ENCODE results near the gene APCDD1L.

- TF ChIP-seq CTCF (IDR thresholded peaks at IDR 0.05; ENCODE audit: insufficient read depth, low read length) (no peak), POLR2AphosphoS5 (IDR thresholded peaks at IDR 0.05; ENCODE audit: low read depth) (no peak), REST (IDR thresholded peaks at IDR 0.05; ENCODE audit: insufficient replicate concordance, low read depth) (no peak), GABPA (IDR thresholded peaks at IDR 0.05; ENCODE audit: low read depth) (no peak), SPI1 (IDR thresholded peaks at IDR 0.05; ENCODE audit: borderline replicate concordance, low read depth) (no peak)
Measured at GRCh38 chr20:58500256-58500655, 14.9 kb downstream of the APCDD1L start.

Data from HL-60 (cell line).